SIG-M5 treated with dmso at 0.1 percent for 504 hours (cell line): Measurements from ENCODE around the gene NT5M.

Experiments used
- DNase-seq: peaks from one replicate; lab custom pipeline; 2025; ENCODE audit not compliant: unreplicated experiment; lab: John Stamatoyannopoulos, UW

Gene NT5M

DNA sequence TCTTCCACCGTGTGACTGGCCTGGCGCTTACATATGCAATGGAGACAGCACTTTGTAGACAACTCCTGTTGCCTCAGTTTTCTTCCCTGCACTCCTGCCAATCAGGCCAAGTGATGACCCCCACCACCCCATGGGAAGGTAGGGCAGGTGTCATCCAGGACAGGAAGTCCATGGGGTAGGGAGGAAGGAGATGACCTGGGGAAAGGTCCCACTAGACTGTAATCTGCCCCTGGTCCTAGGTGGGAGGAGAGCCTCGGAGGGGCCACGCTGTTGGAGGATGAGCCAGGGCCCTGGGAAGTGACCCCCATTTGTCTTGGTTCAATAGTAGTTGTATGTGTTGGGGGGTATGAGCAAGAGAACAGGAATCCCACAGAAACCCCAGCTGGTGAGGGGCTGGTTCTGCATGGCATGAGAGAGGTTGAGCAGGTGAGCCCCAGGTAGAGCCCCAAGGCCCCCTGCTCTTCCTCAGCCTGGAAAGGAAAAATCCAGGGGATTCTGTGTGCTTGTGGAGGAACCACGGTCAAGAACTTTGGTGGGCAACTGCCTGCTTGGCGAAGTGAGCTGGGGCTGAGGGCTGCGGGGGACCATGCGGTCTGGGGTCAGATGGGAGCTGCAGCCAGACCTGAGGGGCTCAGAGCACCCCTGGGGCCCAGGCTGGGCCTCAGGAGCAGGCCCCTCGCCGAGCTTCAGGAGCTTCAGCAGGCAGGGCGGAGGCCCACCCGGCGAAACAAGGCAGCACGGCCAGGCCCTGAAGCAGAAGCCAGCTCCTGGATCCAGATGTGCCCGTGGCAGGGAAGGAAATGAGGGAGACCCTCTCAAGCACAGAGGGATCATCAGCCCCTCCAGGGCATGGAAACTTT lies 50.7 kb downstream of the NT5M start:
- DNase-seq = no peak

- DNase-seq = peak; percentile 73
These were observed 51.6 kb downstream of the NT5M start for GRCh38 chr17:17354560-17355349.

- no peak for DNase-seq
These were observed 52.3 kb downstream of the NT5M start for GRCh38 chr17:17355426-17355825.

GRCh38 chr17:17356149-17356930 lies 53.2 kb downstream of the NT5M start:
- peak; percentile 79 for DNase-seq

- DNase-seq = no peak
These were observed 53.7 kb downstream of the NT5M start for GRCh38 chr17:17356931-17357270.

DNA sequence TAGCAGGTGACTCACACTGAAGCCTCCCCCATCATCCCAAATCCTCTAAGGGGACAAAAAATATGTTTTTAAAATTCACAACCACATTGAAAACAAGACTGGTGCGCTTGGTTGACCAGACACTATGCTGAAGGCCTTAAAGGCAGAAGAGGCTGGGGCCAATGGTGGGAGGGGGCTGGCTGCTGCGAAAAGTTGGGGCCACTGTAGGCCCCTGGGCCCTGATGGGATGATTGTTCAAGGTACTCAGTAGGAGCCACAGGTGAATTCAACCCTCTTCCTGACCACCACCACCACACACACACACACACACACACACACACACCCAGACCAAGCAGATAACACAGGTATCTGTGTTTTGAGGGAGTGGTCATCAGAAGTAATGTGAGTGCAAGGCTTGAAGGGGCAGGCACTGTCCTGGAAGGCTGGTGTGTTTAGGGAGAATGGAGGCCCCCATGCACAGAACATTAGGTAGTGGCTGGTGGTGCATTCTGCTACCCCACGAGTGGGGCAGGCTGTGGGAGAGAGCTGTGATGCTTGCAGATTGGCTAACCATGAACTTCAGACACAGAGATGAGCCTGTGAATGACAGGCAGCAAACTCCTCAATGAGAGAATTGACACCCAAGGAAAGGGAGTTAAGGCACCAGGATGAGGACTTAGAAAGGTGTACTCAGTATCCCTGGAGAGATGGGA lies 55.0 kb downstream of the NT5M start:
- DNase-seq = no peak

DNA sequence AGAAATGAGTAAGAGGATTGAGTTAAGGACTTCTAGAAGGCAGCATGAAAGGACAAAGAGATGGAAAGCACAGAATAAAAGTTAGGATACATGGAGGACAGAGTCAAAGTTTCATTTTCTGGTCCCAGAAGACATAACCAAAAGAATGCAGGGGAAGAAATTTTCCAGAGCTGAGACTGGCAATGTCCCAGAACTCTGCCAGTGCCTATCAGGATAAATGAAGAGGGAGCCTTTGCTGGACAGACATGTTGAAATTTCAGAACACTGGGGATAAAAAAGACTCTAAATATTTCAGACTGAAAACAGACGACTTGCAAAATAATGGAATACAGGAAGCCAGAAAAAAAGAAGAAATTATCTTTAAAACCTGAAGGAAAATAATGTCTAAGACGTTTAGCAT lies 55.7 kb downstream of the NT5M start:
- DNase-seq = no peak

DNA sequence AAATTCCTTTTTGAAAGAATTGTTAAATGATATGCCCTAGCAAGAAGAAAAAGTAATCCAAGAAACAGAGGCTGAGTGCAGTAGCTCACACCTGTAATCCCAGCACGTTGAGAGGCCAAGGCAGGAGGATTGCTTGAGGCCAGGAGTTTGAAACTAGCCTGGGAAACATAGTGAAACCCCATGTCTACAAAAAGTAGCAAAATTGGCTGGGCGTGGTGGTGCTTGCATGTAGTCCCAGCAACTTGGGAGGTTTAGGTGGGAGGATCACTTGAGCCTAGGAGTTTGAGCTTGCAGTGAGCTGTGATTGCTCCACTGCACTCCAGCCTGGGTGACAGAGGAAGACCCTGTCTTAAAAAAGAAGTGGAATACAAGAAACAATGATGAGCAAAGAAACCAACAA lies 56.1 kb downstream of the NT5M start:
- no peak for DNase-seq

DNA sequence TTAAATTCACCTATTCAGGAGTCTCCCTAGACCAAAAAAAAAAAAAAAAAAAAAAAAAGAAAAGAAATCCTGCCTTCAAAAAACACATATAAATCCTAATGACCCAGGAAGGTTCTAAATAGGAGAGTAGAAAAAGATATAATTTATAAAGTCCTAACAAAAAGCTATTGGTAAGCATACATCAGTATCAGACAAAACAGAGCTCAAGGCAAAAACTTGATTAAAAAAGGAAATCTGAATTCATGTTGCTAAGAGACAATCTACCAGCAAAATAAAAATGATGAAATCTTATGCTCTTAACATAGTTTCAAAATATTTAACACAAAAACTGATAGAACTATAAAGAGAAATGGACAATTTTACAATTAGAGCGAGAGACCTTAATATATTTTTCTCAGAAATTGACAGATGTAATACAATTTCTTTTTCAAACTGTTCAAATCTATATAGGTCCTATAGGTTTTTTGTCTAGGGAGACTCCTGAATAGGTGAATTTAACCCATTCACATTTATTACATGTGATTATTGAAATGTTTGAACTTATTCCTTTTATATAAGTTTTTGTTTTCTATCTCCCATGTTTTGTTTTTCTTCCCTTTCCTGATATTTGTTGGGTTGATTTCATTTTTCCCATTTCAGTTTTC lies 57.0 kb downstream of the NT5M start:
- no peak for DNase-seq

GRCh38 chr17:17361543-17361866 lies 58.3 kb downstream of the NT5M start:
- DNase-seq = no peak

DNA sequence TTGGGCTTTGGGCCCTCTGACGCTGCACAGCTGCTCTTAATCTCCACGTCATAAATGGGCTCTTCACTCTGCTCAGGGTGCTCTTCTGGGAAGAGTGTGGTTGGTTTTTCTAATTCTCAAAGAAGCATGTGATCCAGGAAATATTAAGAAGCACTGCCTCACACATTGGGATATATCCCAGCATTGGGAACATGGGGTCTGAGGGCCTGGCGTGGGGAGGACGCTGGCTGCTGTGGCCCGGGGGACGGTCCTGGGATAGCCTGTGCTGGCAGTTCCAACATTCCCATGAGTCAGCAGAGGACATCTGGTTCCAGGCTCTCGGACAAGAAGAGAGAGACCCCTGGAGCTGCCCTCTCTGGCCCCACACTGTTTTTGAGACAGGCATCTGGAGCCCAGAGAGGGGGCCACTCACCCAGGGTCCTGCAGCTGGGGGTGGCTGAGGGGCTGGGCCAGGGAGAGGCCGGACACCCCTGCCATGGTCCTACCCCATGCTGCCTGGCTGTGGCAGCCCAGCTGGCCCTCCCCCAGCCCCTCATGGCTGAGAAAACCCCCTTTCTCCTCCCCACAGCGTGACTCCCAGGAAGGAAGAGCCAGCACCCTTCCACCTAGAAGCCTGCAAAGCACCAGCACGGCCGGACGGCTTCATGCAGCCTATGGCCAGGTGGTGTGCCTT lies 58.8 kb downstream of the NT5M start:
- no peak for DNase-seq

DNA sequence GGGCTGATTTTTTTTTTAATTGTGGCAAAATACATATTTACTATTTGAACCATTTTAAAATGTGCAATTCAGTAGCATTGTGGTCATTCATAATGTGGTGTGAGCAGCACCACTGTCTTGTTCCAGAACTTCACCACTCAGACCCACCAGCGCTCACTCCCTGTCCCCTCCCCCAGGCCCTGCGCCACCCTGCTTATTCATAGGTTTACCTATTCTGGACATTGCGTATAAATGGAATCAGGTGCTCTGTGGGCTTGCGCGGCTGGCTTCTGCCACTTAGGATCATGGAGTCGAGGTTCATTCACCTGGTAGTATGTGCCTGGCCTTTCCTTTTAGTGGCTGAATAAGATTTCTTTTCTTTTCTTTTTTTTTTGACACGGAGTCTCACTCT lies 59.4 kb downstream of the NT5M start:
- DNase-seq = no peak

- no peak for DNase-seq
These were observed 60.6 kb downstream of the NT5M start for GRCh38 chr17:17363638-17364337.

DNA sequence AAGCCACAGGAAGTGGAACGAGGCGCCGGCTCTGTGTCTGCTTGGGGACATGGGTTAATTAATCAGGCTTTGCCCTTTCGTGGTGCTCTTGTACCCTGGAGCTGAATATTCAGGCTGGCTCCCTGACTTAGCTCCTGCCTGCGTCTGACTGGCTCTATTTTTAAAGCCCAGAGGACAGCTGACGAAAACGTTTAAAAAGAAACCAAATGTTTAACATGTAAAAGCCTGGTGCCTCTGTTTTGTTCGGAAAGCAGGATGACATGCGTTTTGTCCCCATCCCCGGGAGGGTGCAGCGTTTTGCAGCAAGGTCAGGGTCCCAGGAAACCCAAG lies 61.1 kb downstream of the NT5M start:
- DNase-seq = no peak

DNA sequence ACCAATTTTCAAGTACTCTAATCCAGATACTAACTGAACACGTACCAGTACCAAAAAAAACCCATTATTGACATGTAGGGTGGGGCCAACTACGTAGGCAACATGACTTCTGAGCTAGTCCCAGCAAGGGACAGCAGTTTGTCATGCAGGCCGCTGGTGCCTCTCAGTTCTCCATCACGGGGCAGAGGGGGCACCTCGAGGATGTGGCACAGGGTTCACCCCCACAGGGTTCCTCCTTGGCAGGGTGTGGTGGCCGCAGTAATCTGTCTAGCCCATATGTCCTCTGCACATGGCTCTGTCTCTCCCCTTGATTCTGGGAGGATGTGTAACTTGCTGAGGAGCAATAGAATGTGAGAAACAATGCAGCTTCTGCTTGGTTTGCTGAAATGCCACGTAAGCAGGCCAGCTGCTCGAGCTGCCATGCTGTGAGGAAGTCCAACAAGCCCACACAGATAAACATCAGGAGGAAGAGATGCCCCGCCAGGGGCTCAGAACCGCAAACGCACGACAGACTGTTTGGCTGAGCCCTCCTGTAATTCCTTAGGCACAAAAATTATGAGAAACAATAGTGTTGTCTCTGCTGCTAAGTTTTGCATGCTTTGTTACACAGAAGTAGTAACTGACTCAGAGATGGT lies 62.4 kb downstream of the NT5M start:
- DNase-seq = no peak

DNA sequence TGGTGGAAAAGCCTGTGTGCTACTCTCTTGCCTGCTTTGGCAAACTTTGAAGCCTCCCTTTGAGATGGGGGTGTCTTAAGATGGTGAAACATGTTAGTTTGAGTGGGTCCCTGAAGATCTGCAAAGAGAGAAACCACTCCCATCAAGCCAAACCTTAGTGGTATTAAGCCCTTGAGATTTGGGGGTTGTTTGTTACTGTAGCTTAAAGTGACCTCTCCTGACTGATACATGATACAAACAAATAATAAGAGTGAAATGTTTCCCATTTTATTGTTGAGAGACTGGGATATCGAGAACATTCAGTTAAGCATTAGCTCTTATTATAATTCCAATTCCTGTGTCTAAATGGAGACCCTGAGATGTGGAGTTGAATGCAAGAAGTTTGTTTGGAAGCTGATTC lies 63.1 kb downstream of the NT5M start:
- DNase-seq = no peak

DNA sequence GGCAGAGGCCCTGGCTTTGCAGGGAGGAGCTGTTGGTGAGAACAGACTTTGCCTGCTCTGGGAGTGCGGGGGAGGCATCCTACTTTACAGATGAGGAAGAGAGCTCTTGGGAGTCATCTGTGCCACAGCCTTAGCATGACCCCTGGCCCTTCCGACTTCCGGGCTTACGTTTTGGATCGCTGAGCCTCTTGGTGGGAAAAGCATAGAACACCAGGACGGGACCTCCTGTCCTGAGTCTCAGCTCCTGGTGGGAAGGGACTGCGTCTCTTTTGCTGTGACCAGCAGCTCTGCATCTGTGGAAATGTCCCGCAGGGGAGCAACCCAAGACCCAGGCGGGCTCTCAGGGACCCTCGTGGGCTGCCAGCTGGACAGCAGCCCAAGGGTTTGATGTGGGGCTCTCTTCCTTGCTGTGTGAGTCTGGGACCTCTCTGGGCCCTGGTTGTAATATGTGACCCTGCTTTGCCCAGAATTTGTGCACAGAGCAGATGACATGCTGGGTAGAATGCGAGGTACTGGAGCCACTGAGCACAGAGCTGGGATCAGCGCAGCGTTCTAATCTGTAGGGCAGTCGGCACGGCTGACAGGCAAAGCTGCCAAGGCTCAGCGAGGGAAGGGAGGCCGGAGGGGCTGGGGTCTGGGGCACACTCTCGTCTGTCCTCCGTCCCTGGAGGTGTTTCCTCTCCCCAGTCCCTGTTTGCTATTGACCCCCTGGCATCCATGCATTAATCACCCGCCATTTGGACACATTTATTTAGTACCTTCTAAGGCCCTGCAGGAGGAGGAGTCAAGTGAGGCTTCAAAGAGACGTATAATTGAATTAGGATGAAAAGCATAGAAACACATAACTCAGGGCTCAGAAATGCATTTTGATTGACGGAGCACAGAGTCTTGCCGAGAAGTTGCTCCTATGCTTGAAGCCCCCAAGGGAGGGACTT lies 64.0 kb downstream of the NT5M start:
- no peak for DNase-seq

DNA sequence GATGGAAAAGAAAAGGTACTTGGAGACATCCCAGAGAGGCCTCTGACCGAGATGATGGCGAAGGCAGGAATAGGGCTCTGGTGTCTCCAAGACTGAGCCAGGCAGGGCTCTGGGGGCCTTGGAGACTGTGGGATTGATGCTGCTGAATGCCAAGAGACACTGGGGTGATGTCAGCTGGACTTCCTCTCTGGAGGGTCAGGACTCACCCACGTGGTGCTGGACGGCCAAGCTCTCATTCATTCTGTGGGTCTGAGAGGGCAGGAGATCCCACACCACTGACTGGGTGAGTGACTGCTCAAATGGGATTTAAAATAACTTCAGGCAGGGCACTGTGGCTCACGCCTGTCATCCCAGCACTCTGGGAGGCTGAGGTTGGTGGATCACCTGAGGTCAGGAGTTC lies 64.8 kb downstream of the NT5M start:
- DNase-seq = no peak
